ENCODE results near the gene RABAC1. TPM values are rescaled to one million over a fixed set of nuclear protein-coding genes. Genes with fewer than 3 reads are reported as not detected.
A peak's percentile ranks its signal among the peaks of the same experiment; 100 is the strongest.

RABAC1 gene
- total and polyA plus RNA-seq, 2 of the 8 experiments (the other 6 are each of a cell fraction or from before 2014, with no cell fraction given), result 124 to 439 TPM

- Histone ChIP-seq H3K4me3 (ENCODE audit: extremely low read depth in 1 of 4, insufficient read depth in 2 of 4, low read depth in 3 of 4, low read length in 4 of 4) (no peak overlapping the region), H2BK5ac (ENCODE audit: low read depth, low read length) (no peak overlapping the region), H3K4me2 (ENCODE audit: insufficient read depth in 1 of 2, low read depth in 2 of 2, low read length in 2 of 2) (peak overlapping the region in 1 of 2 experiments; percentile 19; a peak in 1 of 4 replicates), H4K8ac (ENCODE audit: extremely low read depth, insufficient read depth, low read length) (no peak overlapping the region), H3K23ac (ENCODE audit: insufficient read length) (no peak overlapping the region), H3K9ac (replicated peaks in 1 of 4; ENCODE audit: extremely low read depth in 1 of 4, low read depth in 3 of 4, low read length in 3 of 4) (no peak overlapping the region), H3K4me1 (replicated peaks in 1 of 4; ENCODE audit: control insufficient read depth in 3 of 4, insufficient read depth in 4 of 4, low read length in 3 of 4) (peaks cover 6 to 23% (median 15%) of the 10 kb centered on the region in 4 experiments), H3K4ac (replicated peaks; ENCODE audit: insufficient read length, low read depth, low read length) (no peak overlapping the region), H3K27ac (ENCODE audit: low read depth, low read length) (no peak overlapping the region), H3K79me2 (ENCODE audit: control insufficient read depth in 1 of 2, insufficient read depth in 2 of 2, low read length in 2 of 2) (no peaks in the 10 kb centered on the region), H3K27me3 (replicated peaks in 1 of 4; ENCODE audit: control insufficient read depth in 3 of 4, extremely low read depth in 1 of 4, insufficient read depth in 3 of 4, low read length in 3 of 4) (peaks cover 72 to 97% (median 94%) of the 10 kb centered on the region in 4 experiments), H4K20me1 (replicated peaks in 1 of 2; ENCODE audit: control insufficient read depth in 1 of 2, insufficient read depth in 2 of 2, low read length in 2 of 2) (peaks cover 6 to 29% of the 10 kb centered on the region in 2 experiments), H2AK5ac (ENCODE audit: low read depth, low read length) (no peak overlapping the region), H3K23me2 (ENCODE audit: low read depth, low read length) (peaks cover 12% of the 10 kb centered on the region), H2BK15ac (ENCODE audit: low read length) (no peak overlapping the region), H4K5ac (ENCODE audit: insufficient read length, low read depth, low read length) (no peak overlapping the region), H3K36me3 (ENCODE audit: control insufficient read depth in 2 of 4, insufficient read depth in 4 of 4, low read length in 3 of 4) (no peaks in the 10 kb centered on the region; a peak in 1 of 8 replicates), H2BK120ac (replicated peaks; ENCODE audit: low read depth, low read length) (no peak overlapping the region), H3K9me3 (ENCODE audit: insufficient read depth in 2 of 2, low read depth in 1 of 2, low read length in 1 of 2) (no peaks in the 10 kb centered on the region), H3K18ac (ENCODE audit: extremely low read depth, low read length) (no peak overlapping the region), H2BK20ac (ENCODE audit: low read length) (no peak overlapping the region), H3K79me1 (ENCODE audit: low read depth, low read length) (no peaks in the 10 kb centered on the region), H4K91ac (replicated peaks; ENCODE audit: insufficient read length, low read length) (no peak overlapping the region), H3K14ac (ENCODE audit: insufficient read length) (no peak overlapping the region), H2BK12ac (ENCODE audit: low read depth, low read length) (no peak overlapping the region), H3K56ac (replicated peaks; ENCODE audit: insufficient read length, low read depth, low read length) (no peak overlapping the region), H2AFZ (ENCODE audit: low read length) (no peak overlapping the region)
- CTCF ChIA-PET (ENCODE audit: partially characterized antibody), result interaction anchor here (0.8 to 7.0 kb wide), 24 partner anchors 9 to 66 kb away, joined by 3 to 51 read pairs (median 5); partner anchors contain the start of gene ARHGEF1
- DNase-seq (ENCODE audit: low read depth in 1 of 2, low spot score in 2 of 2), result peak; percentile 58 to 84
- 8% methylated on average over 17 of the region's 17 CpGs; no CpG with 5 or more reads in 1 of the 2 experiments for WGBS, 2 experiments (ENCODE audit: extremely low coverage in 1 of 2, insufficient coverage in 1 of 2, insufficient read length in 1 of 2, insufficient replicate concordance in 2 of 2, low coverage in 1 of 2, low lambda C conversion rate in 2 of 2, missing lambda C conversion rate in 1 of 2)
- POLR2A ChIA-PET (ENCODE audit: partially characterized antibody), result interaction anchor here (0.6 to 9.6 kb wide), 12 partner anchors 9 to 151 kb away, joined by 3 to 71 read pairs (median 6); partner anchors contain the start of gene RABAC1
- FAIRE-seq, result peak; percentile 73
- TF ChIP-seq EP300 (IDR thresholded peaks at IDR 0.05; ENCODE audit: borderline replicate concordance in 1 of 2, low read depth in 2 of 2, low read length in 2 of 2) (0 out of 3 replicates have a peak, but pooled peaks of 1 of the 2 experiments have one; percentile 43), CTCF (IDR thresholded peaks at IDR 0.05; ENCODE audit: control extremely low read depth in 1 of 3, insufficient read depth in 1 of 3, low read depth in 1 of 3, low read length in 3 of 3) (peak; percentile 59 to 97 (median 91)), HDAC2 (IDR thresholded peaks at IDR 0.05; ENCODE audit: borderline replicate concordance in 1 of 2, low read depth in 2 of 2, low read length in 2 of 2) (peak in 1 of 2 experiments; percentile 74; a peak in 1 of 4 replicates), NANOG (IDR thresholded peaks at IDR 0.05; ENCODE audit: insufficient read depth, low read depth, low read length, poor library complexity, severe bottlenecking) (peak; percentile 99), RAD21 (IDR thresholded peaks at IDR 0.05 in 1 of 2, conservative IDR thresholded peaks at IDR 0.05 in 1 of 2; ENCODE audit: low read depth in 2 of 2, low read length in 2 of 2) (peak; percentile 22 to 49; a peak in 3 of 4 replicates), ZNF274 (IDR thresholded peaks at IDR 0.05; ENCODE audit: borderline replicate concordance, extremely low read depth, low read length) (no peak), GABPA (IDR thresholded peaks at IDR 0.05; ENCODE audit: borderline replicate concordance, insufficient read depth, low read length) (no peak)
Measured at GRCh38 chr19:41930926-41931592, 28.1 kb downstream of the RABAC1 start.

All from H1 (cell line).